ENCODE results near the gene LRRC32.

The LRRC32 gene

GRCh38 chr11:76626266-76626665 is 44.3 kb downstream of the LRRC32 start:
- TF ChIP-seq, protein P1, sequence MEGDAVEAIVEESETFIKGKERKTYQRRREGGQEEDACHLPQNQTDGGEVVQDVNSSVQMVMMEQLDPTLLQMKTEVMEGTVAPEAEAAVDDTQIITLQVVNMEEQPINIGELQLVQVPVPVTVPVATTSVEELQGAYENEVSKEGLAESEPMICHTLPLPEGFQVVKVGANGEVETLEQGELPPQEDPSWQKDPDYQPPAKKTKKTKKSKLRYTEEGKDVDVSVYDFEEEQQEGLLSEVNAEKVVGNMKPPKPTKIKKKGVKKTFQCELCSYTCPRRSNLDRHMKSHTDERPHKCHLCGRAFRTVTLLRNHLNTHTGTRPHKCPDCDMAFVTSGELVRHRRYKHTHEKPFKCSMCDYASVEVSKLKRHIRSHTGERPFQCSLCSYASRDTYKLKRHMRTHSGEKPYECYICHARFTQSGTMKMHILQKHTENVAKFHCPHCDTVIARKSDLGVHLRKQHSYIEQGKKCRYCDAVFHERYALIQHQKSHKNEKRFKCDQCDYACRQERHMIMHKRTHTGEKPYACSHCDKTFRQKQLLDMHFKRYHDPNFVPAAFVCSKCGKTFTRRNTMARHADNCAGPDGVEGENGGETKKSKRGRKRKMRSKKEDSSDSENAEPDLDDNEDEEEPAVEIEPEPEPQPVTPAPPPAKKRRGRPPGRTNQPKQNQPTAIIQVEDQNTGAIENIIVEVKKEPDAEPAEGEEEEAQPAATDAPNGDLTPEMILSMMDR (IDR thresholded peaks at IDR 0.05) = no peak

DNA sequence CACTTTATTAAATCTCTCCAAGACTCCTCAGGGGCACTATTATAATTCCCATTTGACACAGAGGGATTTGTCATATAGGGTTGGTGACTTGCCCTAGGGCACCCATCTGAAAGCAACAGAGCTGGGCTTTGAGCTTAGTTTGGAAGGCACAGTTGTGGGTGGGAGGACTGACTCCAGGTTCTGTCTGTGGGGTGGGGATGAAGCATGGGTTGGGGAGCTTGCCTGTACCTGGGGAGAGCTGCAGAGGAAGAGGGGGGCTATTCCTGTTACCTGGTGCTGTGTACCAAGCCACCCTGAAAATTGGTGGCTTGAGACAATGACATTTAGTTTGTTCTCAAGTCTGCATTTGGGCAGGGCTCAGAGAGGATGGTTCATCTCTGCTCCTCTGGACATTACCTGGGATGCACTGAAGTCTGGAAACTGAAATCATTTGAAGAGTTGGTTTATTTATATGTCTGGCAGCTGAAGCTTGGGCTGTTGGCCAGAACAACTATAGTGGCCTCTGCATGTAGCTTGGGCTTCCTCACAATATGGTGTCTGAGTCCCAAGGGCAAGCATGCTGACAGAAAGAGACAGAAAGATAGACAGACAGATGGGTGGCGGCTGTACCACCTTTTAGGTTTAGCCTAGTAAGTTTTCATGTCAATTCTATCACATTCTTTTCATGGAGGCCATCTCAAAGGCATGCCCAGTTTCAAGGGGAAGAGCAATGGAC is 44.9 kb downstream of the LRRC32 start:
- TF ChIP-seq, protein P1 (IDR thresholded peaks at IDR 0.05) = no peak

GRCh38 chr11:76624500-76625379 is 45.8 kb downstream of the LRRC32 start:
- TF ChIP-seq, protein P1 (IDR thresholded peaks at IDR 0.05) = no peak

GRCh38 chr11:76623884-76624419 is 46.6 kb downstream of the LRRC32 start:
- TF ChIP-seq, protein P1 (IDR thresholded peaks at IDR 0.05) = no peak

DNA sequence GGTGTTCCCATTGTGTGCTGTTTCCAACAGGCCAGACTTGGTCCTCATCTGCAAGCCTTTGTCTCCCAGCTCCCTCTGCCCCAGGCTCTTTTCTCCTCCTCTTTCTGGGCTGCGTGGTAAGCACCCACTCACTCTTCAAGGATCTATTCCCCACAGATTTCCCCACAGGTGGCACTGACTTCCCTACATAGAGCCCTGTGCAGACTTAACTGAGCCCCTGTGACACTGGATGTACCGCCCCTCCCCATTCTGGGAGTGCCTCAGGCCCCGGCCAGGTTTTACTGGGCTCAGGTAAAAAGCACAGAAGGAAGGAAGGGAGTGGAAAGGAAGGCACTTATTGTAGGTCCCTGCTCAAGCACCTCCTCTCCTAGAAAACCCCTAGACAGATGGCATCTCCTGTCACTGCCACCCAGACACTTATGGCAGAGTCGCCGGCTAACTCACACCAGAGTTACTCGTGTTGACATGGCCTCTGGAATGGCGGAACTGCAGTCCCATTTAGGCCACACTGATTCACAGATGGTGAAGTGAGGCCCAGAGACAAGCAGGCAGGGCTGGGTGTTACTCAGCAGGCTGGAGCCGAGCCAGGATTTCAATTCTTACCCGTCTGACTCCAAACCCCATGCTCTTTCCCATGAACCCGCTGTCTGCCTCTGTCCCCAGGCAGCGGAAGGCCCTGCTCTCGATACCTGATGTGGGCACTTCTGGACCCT is 47.2 kb downstream of the LRRC32 start:
- TF ChIP-seq, protein P1 (IDR thresholded peaks at IDR 0.05) = no peak

- TF ChIP-seq, protein P1 (IDR thresholded peaks at IDR 0.05) = no peak
Observed at GRCh38 chr11:76622493-76623094, 48.0 kb downstream of the LRRC32 start.

- TF ChIP-seq, protein P1 (IDR thresholded peaks at IDR 0.05) = no peak
Observed at GRCh38 chr11:76621868-76622267, 48.7 kb downstream of the LRRC32 start.

Measured in LNCAP (cell line).